Immature natural killer cell (primary cell): Measurements from ENCODE around the gene XBP1. TPM values are rescaled to one million over a fixed set of nuclear protein-coding genes. Genes with fewer than 3 reads are reported as not detected.
A peak's percentile ranks its signal among the peaks of the same experiment; 100 is the strongest.

ENCODE experiments used
- DNase-seq, 3 donors: peaks; one replicate each; pipeline ENCODE4 v3.0.0; 2022; ENCODE audit warnings: mixed read lengths in 1 of 3
- H3K27ac Mint-ChIP-seq, 6 donors: one replicate each; pipeline ENCODE4 v1.8.0; 2020; ENCODE audit warnings: mixed read lengths in 6 of 6, mild to moderate bottlenecking in 5 of 6, inconsistent platforms in 4 of 6, moderate library complexity in 3 of 6
- H3K27me3 Mint-ChIP-seq, 3 donors: one replicate each; pipeline ENCODE4 v1.8.0; 2020 to 2021; ENCODE audit warnings: low read depth in 3 of 3, mild to moderate bottlenecking in 3 of 3, mixed read lengths in 3 of 3, moderate library complexity in 3 of 3, inconsistent platforms in 1 of 3
- H3K36me3 Mint-ChIP-seq, 3 donors: one replicate each; pipeline ENCODE4 v1.8.0; 2020; ENCODE audit warnings: mixed read lengths in 3 of 3, inconsistent platforms in 2 of 3, mild to moderate bottlenecking in 2 of 3
- H3K4me1 Mint-ChIP-seq, 2 donors: one replicate each; pipeline ENCODE4 v1.8.0; 2020; ENCODE audit warnings: inconsistent platforms in 2 of 2, mild to moderate bottlenecking in 2 of 2, mixed read lengths in 2 of 2, moderate library complexity in 1 of 2
- H3K4me3 Mint-ChIP-seq, 5 donors: one replicate each; pipeline ENCODE4 v1.8.0; 2020; ENCODE audit warnings: mild to moderate bottlenecking in 5 of 5, mixed read lengths in 5 of 5, inconsistent platforms in 3 of 5, moderate library complexity in 3 of 5
- H3K9me3 Mint-ChIP-seq, 6 donors: one replicate each; pipeline ENCODE4 v1.8.0; 2020; ENCODE audit warnings: mild to moderate bottlenecking in 6 of 6, mixed read lengths in 6 of 6, inconsistent platforms in 4 of 6, moderate library complexity in 3 of 6
- polyA plus RNA-seq, 3 donors: library from polyadenylated mRNA; unstranded; fragments of 300-500 nt; fragmentation: Illumina TruSeq; gene quantifications; one replicate each; pipeline ENCODE4 v1.2.3, GENCODE V29; 2021

Gene XBP1
- polyA plus RNA-seq, 3 donors from 2014 or later, result 600 to 1,153 (median 962) TPM

DNA sequence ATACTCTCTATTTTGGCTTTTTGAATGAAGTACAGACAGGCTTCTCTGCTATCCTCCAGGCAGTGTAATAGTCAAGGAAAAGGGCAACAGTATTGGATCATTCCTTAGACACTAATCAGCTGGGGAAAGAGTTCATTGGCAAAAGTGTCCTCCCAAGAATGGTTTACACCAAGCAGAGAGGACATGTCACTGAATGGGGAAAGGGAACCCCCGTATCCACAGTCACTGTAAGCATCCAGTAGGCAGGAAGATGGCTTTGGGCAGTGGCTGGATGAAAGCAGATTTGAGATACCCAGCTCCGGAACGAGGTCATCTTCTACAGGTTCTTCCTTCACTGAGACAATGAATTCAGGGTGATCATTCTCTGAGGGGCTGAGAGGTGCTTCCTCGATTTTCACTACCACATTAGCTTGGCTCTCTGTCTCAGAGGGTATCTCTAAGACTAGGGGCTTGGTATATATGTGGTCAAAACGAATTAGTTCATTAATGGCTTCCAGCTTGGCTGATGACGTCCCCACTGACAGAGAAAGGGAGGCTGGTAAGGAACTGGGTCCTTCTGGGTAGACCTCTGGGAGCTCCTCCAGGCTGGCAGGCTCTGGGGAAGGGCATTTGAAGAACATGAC is 5.2 kb downstream of the XBP1 start:
- Mint-ChIP-seq H3K4me1 (peaks cover 78 to 92% of the 10 kb centered on the region in 2 donors), H3K36me3 (peaks cover 34 to 61% (median 43%) of the 10 kb centered on the region in 3 donors), H3K9me3 (no peaks in the 10 kb centered on the region), H3K27ac (peak overlapping the region; percentile 68 to 100 (median 76)), H3K27me3 (peaks cover 8 to 16% (median 15%) of the 10 kb centered on the region in 3 donors), H3K4me3 (peak overlapping the region; percentile 90 to 98 (median 96))
- DNase-seq, result no peak

DNA sequence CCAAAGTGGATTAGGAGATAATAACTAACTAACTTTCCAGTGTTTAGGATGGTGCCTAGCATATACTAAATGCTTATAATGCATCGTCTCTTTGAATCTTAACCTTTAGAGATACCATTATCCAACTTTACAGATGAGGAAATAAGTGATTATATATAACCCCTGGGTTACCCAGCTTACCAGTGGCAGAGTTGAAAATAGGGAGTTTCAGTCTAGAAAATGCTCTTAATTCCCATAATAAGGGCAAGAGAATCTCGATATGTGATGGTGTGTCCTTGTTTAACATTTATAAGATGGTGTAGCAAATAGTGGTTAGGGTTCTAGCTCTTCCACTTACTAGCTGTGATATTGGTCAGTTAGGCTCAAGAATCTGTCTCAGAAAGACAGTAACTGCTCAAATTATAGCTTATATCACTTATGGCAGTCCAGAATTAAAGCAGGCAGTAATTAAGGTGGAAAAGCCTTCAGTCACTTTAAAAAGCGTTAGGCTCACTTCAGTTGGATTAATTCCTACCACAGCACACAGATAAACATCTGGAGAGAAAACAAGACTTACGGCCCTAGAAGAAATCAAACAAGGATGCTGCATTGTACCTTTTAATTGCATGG is 6.3 kb downstream of the XBP1 start:
- H3K27ac Mint-ChIP-seq, result peak overlapping the region; percentile 67 to 95 (median 72)
- H3K9me3 Mint-ChIP-seq, result no peaks in the 10 kb centered on the region
- H3K36me3 Mint-ChIP-seq, result peaks cover 29 to 53% (median 39%) of the 10 kb centered on the region in 3 donors
- DNase-seq, result no peak
- H3K27me3 Mint-ChIP-seq, result peaks cover 0 to 8% (median 7%) of the 10 kb centered on the region in 3 donors
- peak overlapping the region; percentile 25 to 70 (median 43) for H3K4me3 Mint-ChIP-seq
- H3K4me1 Mint-ChIP-seq, result peaks cover 84 to 98% of the 10 kb centered on the region in 2 donors

DNA sequence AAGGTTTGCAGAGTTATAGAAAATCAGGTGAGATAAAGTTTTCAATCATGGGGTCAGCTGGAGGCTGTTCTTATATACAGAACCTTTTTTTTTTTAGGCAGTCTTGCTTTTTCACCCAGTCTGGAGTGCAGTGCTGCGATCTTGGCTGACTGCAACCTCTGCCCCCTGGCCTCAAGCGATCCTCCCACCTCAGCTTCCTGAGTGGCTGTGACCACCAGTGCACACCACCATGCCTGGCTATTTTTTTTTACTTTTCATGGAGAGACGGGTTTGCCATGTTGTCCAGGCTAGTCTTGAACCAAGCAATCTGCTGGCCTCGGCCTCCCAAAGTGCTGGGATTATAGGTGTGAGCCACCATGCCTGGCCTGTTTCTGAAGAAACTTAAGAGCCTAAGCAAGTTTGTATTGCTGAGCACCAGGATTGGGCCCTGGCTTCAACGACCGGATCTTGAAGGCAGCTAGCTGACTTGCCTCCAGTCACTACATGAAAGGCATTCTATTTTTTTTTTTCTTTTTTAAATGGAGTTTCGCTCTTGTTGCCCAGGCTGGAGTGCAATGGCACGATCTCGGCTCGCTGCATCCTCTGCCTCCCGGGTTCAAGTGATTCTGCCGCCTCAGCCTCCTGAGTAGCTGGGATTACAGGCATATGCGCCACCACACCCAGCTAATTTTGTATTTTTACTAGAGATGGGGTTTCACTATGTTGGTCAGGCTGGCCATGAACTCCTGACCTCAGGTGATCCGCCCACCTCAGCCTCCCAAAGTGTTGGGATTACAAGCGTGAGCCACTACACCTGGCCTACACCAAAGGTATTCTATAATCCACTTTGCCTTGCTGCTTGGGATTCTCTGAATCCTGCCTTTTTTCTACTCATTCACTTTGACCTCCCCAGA is 7.6 kb downstream of the XBP1 start:
- DNase-seq, result peak in 1 of 3 donors; percentile 30
- Mint-ChIP-seq H3K27ac (peak overlapping the region; percentile 66 to 92 (median 88)), H3K36me3 (peaks cover 26 to 47% (median 33%) of the 10 kb centered on the region in 3 donors), H3K9me3 (no peaks in the 10 kb centered on the region), H3K4me3 (peak overlapping the region; percentile 29 to 82 (median 45)), H3K27me3 (peaks cover 0 to 3% (median 2%) of the 10 kb centered on the region in 3 donors), H3K4me1 (peaks cover 79 to 100% of the 10 kb centered on the region in 2 donors)

DNA sequence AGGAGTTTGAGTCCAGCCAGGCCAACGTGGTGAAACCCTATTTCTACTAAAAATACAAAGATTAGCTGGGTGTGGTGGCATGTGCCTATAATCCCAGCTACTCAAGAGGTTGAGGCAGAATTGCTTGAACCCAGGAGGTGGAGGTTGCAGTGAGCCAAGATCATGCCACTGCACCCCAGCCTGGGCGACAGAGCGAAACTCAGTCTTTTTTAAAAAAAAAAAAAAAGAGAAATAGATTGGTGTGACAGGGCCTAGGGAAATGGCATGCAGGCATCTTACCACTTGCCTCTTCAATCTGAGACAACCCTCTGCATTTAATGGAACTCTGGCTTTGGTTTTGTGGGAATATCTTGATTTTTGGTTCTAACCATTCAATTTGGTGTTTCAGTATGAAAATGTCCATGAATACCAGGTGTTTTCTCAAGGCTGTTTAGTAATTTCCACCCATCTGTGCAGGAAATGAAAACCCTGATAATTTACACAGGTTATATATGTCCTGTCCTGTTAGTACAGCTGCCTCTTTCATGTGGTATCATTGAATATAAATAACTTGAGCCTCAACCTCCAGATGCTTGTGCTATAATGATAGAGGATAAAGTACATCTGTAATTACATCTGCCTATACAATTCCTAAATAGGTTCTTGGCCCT is 8.4 kb downstream of the XBP1 start:
- Mint-ChIP-seq H3K27me3 (peaks cover 0 to 3% (median 2%) of the 10 kb centered on the region in 3 donors), H3K9me3 (no peaks in the 10 kb centered on the region), H3K4me3 (peak overlapping the region; percentile 29 to 82 (median 45)), H3K36me3 (peaks cover 23 to 41% (median 31%) of the 10 kb centered on the region in 3 donors), H3K27ac (peak overlapping the region; percentile 66 to 92 (median 86)), H3K4me1 (peaks cover 72 to 95% of the 10 kb centered on the region in 2 donors)
- no peak for DNase-seq

DNA sequence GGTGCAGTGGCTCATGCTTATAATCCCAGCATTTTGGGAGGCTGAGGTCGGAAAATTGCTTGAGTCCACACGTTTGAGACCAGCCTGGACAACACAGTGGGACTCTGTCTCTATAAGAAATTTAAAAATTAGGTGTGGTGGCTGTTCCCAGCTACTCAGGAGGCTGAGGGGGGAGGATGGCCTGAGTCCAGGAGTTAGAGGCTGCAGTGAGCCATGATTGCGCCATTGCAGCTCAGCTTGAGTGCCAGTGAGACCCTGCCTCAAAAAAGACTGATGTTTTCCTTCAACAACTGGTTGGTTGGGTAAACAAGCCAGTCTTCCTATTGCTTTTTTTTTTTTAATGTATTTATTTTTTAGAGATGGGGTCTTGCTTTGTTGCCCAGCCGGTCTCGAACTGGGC is 9.2 kb downstream of the XBP1 start:
- H3K4me3 Mint-ChIP-seq, result peak overlapping the region; percentile 51 to 79 (median 67)

DNA sequence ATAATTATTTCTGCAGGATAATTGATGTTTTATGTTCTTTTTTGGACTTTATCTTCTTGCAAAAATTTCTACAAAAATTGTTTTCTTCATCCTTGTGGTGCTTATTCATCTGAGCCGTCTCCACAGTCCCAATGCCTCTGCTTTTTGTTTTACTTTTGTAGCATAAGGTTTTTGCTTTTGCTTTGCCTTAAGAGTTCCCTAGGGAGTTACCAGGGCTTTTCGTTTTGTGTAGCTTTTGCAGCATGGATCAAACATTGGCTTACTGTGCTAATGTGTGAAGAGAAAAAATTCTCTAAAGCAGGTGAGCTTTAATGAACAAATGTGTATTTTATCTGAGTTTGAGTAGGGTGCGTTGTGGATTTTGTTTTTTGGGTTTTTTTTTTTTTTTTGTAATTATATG is 11.8 kb downstream of the XBP1 start:
- no peaks in the 10 kb centered on the region for H3K9me3 Mint-ChIP-seq
- no peak for DNase-seq
- H3K27me3 Mint-ChIP-seq, result no peaks in the 10 kb centered on the region
- H3K36me3 Mint-ChIP-seq, result peaks cover 14 to 37% (median 20%) of the 10 kb centered on the region in 3 donors
- no peak overlapping the region for H3K4me3 Mint-ChIP-seq
- H3K4me1 Mint-ChIP-seq, result peaks cover 45 to 68% of the 10 kb centered on the region in 2 donors
- peak overlapping the region in 1 of 6 donors; percentile 12 for H3K27ac Mint-ChIP-seq

More for the DNA sequence above, 9.2 kb downstream of the XBP1 start:
- H3K27ac Mint-ChIP-seq, result peak overlapping the region; percentile 22 to 92 (median 65)
- DNase-seq, result no peak
- H3K36me3 Mint-ChIP-seq, result peaks cover 22 to 40% (median 27%) of the 10 kb centered on the region in 3 donors
- peaks cover 0 to 3% (median 2%) of the 10 kb centered on the region in 3 donors for H3K27me3 Mint-ChIP-seq
- H3K9me3 Mint-ChIP-seq, result no peaks in the 10 kb centered on the region
- peaks cover 64 to 86% of the 10 kb centered on the region in 2 donors for H3K4me1 Mint-ChIP-seq

DNA sequence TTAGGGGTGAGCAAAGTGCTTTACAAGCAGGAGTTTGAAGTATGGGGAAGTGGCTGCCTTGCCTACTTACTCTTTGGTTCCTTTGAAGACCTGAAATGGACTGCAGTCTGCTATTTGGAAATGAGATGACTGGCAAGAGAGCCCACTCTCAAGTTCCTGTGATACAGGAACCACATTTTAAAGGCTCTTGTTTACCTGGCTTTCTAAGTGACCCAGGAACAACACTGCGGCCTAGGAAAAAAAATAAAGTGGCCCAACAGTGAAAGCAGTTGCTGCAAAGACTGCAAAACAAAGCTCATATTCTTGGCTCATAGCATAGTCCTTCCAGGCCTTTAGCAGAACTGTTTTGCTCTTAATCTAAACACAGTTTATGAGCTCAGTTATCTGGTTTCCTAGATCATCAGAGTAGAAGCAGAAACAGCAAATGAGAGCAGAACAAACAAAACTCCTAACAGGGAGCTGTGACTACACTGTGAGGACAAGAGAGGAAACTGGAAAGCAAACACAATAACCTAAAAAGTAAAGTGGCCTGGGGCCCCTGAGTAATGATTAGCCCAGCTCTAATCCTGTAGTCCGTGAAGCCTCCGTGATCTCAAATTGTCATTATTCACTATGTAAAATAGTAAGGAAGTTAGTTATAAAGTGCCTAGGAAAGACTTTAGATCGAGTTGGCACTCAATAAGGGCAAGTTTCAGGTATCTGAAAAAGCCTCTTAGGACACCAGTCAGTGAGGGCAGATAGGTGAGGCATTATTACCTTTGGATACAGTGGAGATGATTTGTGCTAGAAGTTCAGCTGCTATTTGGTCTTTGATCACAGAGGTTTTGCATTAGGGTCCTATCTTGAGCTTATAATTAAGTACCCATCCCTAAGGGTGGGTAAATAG is 16.3 kb downstream of the XBP1 start:
- H3K27ac Mint-ChIP-seq, result peak overlapping the region in 2 of 6 donors; percentile 25 to 51
- H3K4me1 Mint-ChIP-seq, result peaks cover 21 to 48% of the 10 kb centered on the region in 2 donors
- no peak for DNase-seq
- no peak overlapping the region for H3K4me3 Mint-ChIP-seq
- H3K36me3 Mint-ChIP-seq, result peaks cover 16 to 43% (median 29%) of the 10 kb centered on the region in 3 donors
- no peaks in the 10 kb centered on the region for H3K9me3 Mint-ChIP-seq
- no peaks in the 10 kb centered on the region for H3K27me3 Mint-ChIP-seq

DNA sequence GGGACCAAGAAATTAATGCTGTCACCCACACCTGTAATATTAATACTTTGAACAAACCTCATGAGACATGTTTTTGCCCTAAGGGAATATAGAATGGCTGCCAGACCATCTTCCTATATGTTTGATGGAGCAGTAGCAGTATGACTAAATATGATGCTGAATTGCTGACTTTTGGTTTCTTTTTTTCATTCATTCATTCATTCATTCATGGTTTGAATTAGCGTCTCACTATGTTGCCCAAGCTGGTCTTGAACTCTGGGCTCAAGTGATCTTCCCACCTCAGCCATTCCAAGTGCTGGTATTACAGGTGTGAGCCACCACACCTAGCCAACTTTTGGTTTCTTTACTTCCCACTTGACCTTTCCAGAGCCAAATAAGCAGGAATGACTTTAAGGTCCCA is 20.1 kb downstream of the XBP1 start:
- H3K9me3 Mint-ChIP-seq, result no peaks in the 10 kb centered on the region
- peak overlapping the region in 3 of 6 donors; percentile 2 to 68 (median 55) for H3K27ac Mint-ChIP-seq
- peaks cover 3 to 26% (median 15%) of the 10 kb centered on the region in 3 donors for H3K36me3 Mint-ChIP-seq
- DNase-seq, result no peak
- H3K4me3 Mint-ChIP-seq, result no peak overlapping the region
- H3K4me1 Mint-ChIP-seq, result peaks cover 42 to 56% of the 10 kb centered on the region in 2 donors
- H3K27me3 Mint-ChIP-seq, result no peaks in the 10 kb centered on the region

DNA sequence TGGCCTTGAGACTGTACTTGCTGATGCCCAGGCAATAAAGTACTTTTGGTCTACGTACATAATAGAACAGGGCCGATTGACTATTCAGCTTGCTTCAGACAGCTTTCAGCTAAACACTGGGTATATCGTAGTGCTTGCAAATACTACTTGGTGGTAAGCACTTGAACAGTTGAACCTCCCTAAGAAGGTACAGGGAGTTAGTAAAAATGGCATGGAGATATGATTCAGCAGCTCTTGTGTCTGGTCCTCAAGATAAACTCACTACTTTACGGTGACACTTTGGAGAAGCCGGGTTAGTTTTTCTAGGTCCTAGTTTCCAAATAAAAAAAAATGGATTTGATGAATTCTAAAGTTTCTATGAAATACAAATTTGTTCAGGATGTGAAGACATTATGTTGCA is 20.5 kb downstream of the XBP1 start:
- Mint-ChIP-seq H3K9me3 (no peaks in the 10 kb centered on the region), H3K4me1 (peaks cover 44 to 61% of the 10 kb centered on the region in 2 donors), H3K36me3 (peaks cover 3 to 22% (median 16%) of the 10 kb centered on the region in 3 donors)

DNA sequence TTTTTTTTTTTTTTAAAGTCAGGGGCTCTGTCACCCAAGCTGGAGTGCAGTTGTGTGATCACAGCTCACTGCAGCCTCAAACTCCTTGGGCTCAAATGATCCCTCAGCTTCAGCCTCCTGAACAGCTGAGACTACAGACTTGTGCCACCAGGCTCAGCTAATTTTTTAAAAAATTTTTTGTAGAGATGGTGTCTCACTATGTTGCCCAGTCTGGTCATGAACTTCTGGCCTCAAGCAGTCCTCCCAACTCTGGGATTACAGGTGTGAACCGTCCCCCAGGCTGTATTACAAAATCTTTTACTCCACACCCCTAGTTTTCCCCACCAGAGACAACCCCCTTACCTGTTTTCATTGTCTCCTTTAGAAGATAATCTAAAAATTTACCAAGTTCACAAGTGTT is 26.0 kb downstream of the XBP1 start:
- peaks cover 8 to 9% (median 8%) of the 10 kb centered on the region in 3 donors for H3K36me3 Mint-ChIP-seq

More for the DNA sequence above, 20.5 kb downstream of the XBP1 start:
- H3K27me3 Mint-ChIP-seq, result peaks cover 0 to under 1% (median 0%) of the 10 kb centered on the region in 3 donors
- peak overlapping the region in 5 of 6 donors; percentile 2 to 51 (median 17) for H3K27ac Mint-ChIP-seq
- no peak overlapping the region for H3K4me3 Mint-ChIP-seq
- no peak for DNase-seq

DNA sequence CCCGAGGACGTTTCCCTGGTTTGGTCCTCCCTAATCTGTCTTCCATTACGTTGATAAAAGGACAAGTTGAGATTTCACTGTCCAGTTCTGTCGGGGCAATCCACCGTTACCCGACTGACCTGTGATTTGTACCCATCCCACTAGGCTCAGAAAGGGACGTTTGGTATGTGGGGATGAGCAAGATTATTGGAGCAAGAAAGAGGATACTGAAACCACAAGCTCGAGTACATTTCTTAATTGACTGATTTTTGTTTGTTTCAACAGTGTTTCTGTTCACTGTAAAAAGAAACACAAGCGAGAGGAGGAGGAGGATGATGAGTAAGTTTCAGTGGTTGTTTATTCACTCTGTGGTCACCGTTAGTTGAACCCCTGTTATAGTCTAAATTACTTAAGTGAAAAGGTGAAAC is 26.9 kb downstream of the XBP1 start:
- H3K27ac Mint-ChIP-seq, result peak overlapping the region; percentile 92 to 99 (median 96)
- peaks cover 0 to 7% (median 5%) of the 10 kb centered on the region in 3 donors for H3K27me3 Mint-ChIP-seq
- no peaks in the 10 kb centered on the region for H3K9me3 Mint-ChIP-seq
- peak overlapping the region; percentile 96 to 99 (median 98) for H3K4me3 Mint-ChIP-seq
- DNase-seq, result peak in 2 of 3 donors; percentile 10 to 32
- H3K36me3 Mint-ChIP-seq, result peaks cover 8 to 9% (median 8%) of the 10 kb centered on the region in 3 donors
- peaks cover 40 to 44% of the 10 kb centered on the region in 2 donors for H3K4me1 Mint-ChIP-seq

More for the DNA sequence above, 26.0 kb downstream of the XBP1 start:
- no peak for DNase-seq
- peak overlapping the region; percentile 78 to 98 (median 96) for H3K4me3 Mint-ChIP-seq
- H3K4me1 Mint-ChIP-seq, result peaks cover 44 to 53% of the 10 kb centered on the region in 2 donors
- H3K27me3 Mint-ChIP-seq, result peaks cover 0 to 7% (median 5%) of the 10 kb centered on the region in 3 donors
- no peaks in the 10 kb centered on the region for H3K9me3 Mint-ChIP-seq
- H3K27ac Mint-ChIP-seq, result peak overlapping the region; percentile 52 to 87 (median 72)
